Peyer's patch (tissue), 4 donors: Measurements from ENCODE around the gene SH3GL1. TPM values are rescaled to one million over a fixed set of nuclear protein-coding genes. Genes with fewer than 3 reads are reported as not detected.

ENCODE experiments used
- DNase-seq, 3 donors: peaks; one replicate each; pipeline ENCODE4 v3.0.0-alpha.2; 2017 to 2019
- H3K27ac ChIP-seq, 4 donors: fragments of 200-600 bp; sonication (generic); one replicate each; pipeline ENCODE4 v1.5.1; 2016 to 2019
- H3K27me3 ChIP-seq, 2 donors: fragments of 200-600 bp; sonication (generic); one replicate each; pipeline ENCODE4 v1.5.1; 2019
- H3K36me3 ChIP-seq, 3 donors: fragments of 200-600 bp; sonication (generic); one replicate each; pipeline ENCODE4 v1.5.1; 2016 to 2019
- H3K4me1 ChIP-seq, 4 donors: fragments of 200-600 bp; sonication (generic); one replicate each; pipeline ENCODE4 v1.5.1; 2016 to 2019
- H3K4me3 ChIP-seq, 4 donors: fragments of 200-600 bp; sonication (generic); 1 replicate in 3 of 4; 2 replicates in 1 of 4; pipeline ENCODE4 v1.5.1; 2016 to 2019; ENCODE audit warnings: mild to moderate bottlenecking in 1 of 4
- H3K9me3 ChIP-seq, 4 donors: fragments of 200-600 bp; sonication (generic); one replicate each; pipeline ENCODE4 v1.5.1; 2016 to 2019; ENCODE audit warnings: mild to moderate bottlenecking in 1 of 4
- CTCF ChIP-seq, 6 experiments: fragments of 450-650 bp in 4 of 6; fragments of 200-600 bp in 2 of 6; sonication (generic) in 1 of 6; IDR thresholded peaks; one replicate each; pipeline ENCODE4 v1.5.1; 2017 to 2019; ENCODE audit warnings: antibody characterized with exemption in 6 of 6, mild to moderate bottlenecking in 3 of 6, moderate library complexity in 1 of 6
- POLR2A ChIP-seq, 2 donors: fragments of 450-650 bp; IDR thresholded peaks; one replicate each; pipeline ENCODE4 v1.5.1; 2017; ENCODE audit warnings: antibody characterized with exemption in 2 of 2, mild to moderate bottlenecking in 2 of 2, moderate library complexity in 2 of 2
- total RNA-seq, 4 donors: library from RNA; depleted of rRNA; stranded (reverse); fragments of >200 nt; gene quantifications; one replicate each; pipeline ENCODE4 v1.1.0, GENCODE V29; 2016

Gene SH3GL1
- total RNA-seq, 4 donors from 2014 or later: 69.3 to 102 (median 73.9) TPM

DNA sequence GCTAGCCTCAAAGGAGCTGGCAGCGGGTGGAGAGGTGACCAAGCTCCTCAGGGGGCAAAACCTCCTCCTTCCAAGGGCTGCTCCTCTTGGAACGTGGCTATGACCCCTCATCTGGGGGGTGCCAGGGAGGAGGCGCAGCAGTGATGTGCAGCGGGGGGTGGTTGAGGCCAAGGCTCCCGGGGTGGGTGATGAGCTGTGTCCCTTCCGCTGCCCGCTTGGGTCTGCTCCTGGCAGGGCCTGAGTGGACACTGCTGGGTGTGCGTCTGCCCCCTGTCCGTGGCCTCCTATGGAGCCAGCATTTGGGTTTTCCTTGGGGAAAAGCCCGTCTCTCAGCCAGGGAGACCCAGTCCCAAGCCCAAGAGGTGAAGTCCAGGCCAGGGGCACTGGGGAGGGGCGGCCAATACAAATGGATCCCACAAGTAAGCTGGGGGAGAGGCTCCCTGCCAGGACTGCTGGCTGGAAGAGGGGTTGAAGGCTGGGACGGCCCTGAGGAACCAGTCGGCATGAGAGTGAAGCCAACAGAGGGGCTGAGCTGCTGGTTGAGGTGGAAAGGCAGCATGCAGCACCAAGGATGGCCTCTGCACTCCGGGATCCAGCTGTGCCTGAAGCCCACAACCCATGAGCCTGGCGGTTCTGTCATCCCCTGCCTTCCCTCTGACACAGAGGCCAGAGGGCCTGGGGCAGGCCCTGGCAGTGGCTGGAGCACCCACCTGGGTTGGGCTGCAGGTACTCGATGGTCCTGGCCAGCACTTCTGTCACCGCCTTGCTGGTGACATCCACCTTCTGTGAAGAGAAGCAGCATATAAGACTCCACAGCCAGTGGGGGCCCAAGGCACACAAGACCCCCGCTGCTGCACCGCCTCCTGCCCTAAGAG, 34.3 kb downstream of the SH3GL1 start:
- Histone ChIP-seq H3K36me3 (peaks cover 0 to 63% (median 0%) of the 10 kb centered on the region in 3 donors), H3K27me3 (no peaks in the 10 kb centered on the region), H3K9me3 (no peaks in the 10 kb centered on the region), H3K4me1 (peaks cover 0 to 31% (median 29%) of the 10 kb centered on the region in 4 donors), H3K4me3 (no peak overlapping the region), H3K27ac (no peak overlapping the region)
- no peak for TF ChIP-seq POLR2A (IDR thresholded peaks at IDR 0.05)
- no peak for TF ChIP-seq CTCF (IDR thresholded peaks at IDR 0.05)
- no peak for DNase-seq

DNA sequence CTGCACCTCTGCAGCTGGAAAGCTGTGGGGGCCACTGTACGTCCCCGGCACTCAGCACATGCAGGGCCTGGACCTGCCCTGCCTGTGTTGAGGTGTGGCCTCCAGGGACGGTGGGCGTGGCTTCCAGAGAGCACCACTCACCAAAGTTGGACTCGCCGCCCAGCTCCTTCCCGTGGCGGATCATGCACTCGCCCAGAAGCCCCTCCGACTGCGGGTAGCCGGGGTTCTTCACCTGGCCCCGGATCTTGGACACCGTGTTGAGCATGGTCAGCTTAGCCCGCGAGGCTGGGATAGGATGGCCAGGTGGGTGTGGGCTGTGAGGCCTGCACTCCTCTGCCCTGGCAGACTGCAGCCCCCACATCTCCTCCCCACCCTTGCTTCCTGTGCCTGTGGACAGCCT, 35.0 kb downstream of the SH3GL1 start:
- H3K4me3 ChIP-seq: no peak overlapping the region
- TF ChIP-seq CTCF (IDR thresholded peaks at IDR 0.05) (no peak), POLR2A (IDR thresholded peaks at IDR 0.05) (no peak)
- H3K9me3 ChIP-seq: no peaks in the 10 kb centered on the region
- H3K36me3 ChIP-seq: peaks cover 0 to 70% (median 0%) of the 10 kb centered on the region in 3 donors
- H3K27ac ChIP-seq: no peak overlapping the region
- H3K4me1 ChIP-seq: peaks cover 0 to 27% (median 22%) of the 10 kb centered on the region in 4 donors
- H3K27me3 ChIP-seq: no peaks in the 10 kb centered on the region
- DNase-seq: peak in 1 of 3 donors; percentile 54

DNA sequence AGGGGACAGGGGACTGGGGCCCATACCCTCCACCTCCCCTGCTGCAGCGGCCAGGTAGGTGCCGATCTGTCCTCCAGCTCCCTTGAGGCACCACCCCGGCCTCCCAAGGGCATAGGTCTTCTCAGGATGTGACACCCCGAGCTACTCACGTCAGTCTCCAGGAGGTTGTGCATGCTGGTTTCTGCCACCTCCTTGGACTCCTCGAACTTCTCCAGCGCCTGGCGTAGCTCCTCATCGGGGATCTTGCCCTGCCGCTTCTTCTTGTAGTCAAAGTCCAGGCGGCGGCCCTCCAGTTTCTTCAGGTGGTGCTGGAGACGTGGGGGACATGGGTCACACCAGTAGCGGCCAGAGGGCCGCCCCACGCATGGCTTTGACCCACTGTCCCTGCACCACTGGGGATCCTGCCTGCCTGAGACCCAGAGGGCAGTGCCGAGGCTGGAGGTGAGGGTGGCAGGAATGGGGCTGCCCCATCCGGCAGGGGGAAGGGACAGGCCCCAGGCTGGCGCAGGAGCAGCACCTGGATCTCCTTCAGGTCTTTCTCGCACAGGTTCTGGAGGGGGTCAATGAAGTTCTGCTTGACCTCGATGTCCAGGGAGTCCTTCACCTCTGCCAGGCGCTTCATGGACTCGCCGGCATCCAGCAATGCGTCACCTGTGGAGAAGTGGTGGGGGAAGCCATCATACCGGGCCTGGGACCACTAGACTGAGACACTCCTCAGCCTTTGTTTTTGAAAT, 36.6 kb downstream of the SH3GL1 start:
- Histone ChIP-seq H3K36me3 (peaks cover 0 to 86% (median 0%) of the 10 kb centered on the region in 3 donors), H3K4me3 (no peak overlapping the region), H3K4me1 (peaks cover 0 to 11% (median 7%) of the 10 kb centered on the region in 4 donors), H3K27me3 (no peaks in the 10 kb centered on the region), H3K27ac (no peak overlapping the region), H3K9me3 (no peaks in the 10 kb centered on the region)
- TF ChIP-seq POLR2A (IDR thresholded peaks at IDR 0.05): no peak
- TF ChIP-seq CTCF (IDR thresholded peaks at IDR 0.05): no peak
- DNase-seq: no peak

DNA sequence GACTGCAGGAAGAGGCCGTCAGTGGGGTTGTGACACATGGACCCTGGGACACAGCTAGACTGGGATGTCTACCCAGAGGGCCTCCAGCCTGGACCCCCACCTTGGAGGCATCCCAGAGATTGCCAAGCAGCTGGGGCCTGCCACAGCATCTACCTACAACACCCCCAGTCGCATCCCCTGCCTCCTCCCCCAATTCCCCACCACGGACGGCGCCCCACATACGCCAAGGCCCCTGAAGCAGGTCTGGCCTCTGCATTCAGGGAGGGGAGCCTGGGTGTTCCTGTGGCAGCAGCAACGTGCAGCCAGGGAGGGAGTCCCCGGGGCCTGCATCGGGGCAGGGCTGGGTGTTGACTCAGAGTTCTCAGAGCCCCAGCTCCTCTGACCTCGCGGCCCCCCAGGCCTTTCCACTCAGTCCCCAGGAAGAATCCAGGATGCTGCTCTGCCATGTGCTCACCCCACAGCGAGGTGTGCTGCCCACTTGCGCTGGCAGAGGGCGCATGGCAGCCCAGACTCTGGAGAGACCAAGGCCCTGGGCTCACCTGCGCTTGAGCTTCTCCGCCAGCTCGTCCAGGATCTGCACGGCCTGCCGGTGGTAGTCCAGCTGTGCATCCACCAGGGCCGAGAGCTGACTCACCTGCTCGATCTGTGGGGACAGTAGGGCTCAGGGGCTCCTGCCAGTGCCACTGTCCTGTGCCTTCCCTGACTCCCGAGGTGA, 37.4 kb downstream of the SH3GL1 start:
- TF ChIP-seq CTCF (IDR thresholded peaks at IDR 0.05) (peak in 3 of 6 experiments; percentile 14 to 33 (median 23)), POLR2A (IDR thresholded peaks at IDR 0.05) (no peak)
- Histone ChIP-seq H3K9me3 (no peaks in the 10 kb centered on the region), H3K36me3 (peaks cover 0 to 86% (median 0%) of the 10 kb centered on the region in 3 donors), H3K27ac (no peak overlapping the region), H3K4me3 (no peak overlapping the region), H3K27me3 (no peaks in the 10 kb centered on the region), H3K4me1 (peaks cover 0 to 3% (median under 1%) of the 10 kb centered on the region in 4 donors)
- DNase-seq: peak in 1 of 3 donors; percentile 57

GRCh38 chr19:4362101-4362828, 38.1 kb downstream of the SH3GL1 start:
- no peak overlapping the region for H3K27ac ChIP-seq
- H3K36me3 ChIP-seq: peaks cover 0 to 88% (median 0%) of the 10 kb centered on the region in 3 donors
- H3K4me1 ChIP-seq: no peaks in the 10 kb centered on the region
- H3K4me3 ChIP-seq: no peak overlapping the region
- DNase-seq: peak in 1 of 3 donors; percentile 51
- no peaks in the 10 kb centered on the region for H3K9me3 ChIP-seq
- no peak for TF ChIP-seq CTCF (IDR thresholded peaks at IDR 0.05)
- no peak for TF ChIP-seq POLR2A (IDR thresholded peaks at IDR 0.05)
- H3K27me3 ChIP-seq: no peaks in the 10 kb centered on the region
